ENCODE results near the gene SMAD3.

SMAD3 gene

DNA sequence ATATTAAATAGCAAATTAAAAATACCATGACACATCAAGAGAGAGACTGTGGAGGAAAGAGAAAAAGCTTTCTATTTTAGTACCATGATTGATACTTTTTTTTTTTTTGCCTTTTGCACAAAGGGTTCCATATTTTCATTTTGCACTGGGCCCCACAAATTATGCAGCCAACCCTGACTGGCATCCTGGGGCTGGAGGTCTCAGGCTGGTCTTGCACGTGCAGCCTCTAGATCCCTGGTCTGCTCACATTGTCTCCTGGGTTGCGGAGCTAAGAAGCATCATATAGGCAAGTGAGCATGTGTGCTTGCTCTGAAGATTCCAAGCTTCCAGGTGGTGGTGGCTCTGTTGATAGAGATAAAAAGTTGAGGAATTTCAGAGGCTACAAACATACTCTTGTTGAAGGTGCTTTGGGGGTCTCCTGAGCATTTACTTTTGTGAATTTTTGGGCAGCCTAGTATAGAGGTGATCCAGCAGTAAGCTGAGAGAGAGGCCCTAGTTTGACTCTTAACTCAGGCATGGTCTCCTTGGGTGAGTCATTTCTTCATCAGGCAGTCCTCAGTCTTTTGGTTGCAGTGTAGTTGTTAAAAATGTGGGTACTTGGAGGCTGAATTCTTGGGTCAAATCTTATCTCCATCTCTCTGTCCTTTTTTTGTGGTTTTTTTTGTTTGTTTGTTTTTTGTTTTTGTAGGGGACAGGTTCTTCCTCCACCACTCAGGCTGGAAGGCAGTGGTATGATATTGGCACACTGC lies 31.3 kb downstream of the SMAD3 start:
- ATAC-seq (no peak), DNase-seq (no peak)

DNA sequence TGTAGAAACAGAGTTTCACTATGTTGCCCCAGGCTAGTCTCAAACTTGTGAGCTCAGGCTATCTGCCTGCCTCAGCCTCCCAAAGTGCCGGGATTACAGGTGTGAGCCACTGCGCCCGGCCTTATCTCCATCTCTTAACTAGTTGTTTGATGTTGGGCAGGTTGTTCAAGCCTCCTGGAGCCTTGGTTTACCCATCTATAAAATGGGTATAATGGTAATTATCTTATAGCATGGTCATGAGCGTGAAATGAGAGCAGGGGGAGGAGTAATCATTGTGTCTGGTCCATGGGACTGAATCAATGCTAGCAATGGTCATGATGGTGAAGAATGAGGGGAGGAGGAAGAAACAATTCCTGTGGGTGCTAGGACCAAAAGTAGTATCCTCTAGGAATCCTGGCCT lies 32.0 kb downstream of the SMAD3 start:
- ATAC-seq, result no peak
- no peak for DNase-seq

GRCh38 chr15:67097930-67098740 lies 32.7 kb downstream of the SMAD3 start:
- peak; percentile 49 for DNase-seq
- ATAC-seq, result no peak

DNA sequence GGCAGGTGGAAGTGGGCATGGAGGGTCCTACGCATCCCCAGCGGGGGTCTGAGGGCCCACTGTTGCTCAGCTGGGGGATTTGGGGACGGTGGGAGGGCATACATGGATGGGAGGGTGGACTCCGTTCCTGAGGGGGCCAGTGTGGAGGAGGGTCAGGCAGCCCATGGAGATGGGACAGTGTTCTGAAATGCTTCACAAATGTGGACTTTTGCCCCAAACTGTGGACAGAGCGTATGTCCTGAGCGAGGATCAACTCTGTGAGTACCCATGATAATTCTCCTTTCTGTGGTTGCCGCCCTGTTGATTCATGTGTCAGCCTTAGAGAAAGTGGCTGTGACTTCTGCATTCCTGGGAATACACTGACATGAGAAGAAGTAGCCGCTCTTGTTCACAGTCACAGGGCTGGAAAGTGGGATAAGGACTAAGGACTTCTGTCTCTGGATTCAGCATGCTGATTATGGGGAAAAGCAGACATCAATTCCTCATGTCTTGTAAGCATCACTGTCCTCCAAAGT lies 33.4 kb downstream of the SMAD3 start:
- DNase-seq (no peak), ATAC-seq (no peak)

- ATAC-seq (no peak), DNase-seq (no peak)
These were observed 34.9 kb downstream of the SMAD3 start for GRCh38 chr15:67100124-67100791.

GRCh38 chr15:67100801-67101581 lies 35.6 kb downstream of the SMAD3 start:
- DNase-seq (peak; percentile 70), ATAC-seq (peak; percentile 86)

GRCh38 chr15:67101911-67102598 lies 36.7 kb downstream of the SMAD3 start:
- no peak for DNase-seq
- peak; percentile 62 for ATAC-seq

DNA sequence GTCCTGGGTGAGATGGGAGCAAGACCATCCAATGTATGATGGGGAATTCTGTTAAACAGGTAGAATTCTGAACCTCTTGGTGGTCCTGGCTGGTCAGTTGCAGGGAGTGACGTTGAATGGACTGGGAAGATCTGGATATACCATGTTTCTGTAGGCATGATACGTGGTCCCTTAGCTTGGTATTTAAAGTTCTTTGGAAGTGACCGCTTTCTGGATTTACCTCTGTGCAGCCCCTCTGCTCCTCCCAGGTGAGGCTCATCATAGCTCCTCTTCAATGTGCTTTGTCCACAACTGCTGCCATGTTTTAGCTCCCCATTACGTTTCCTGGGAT lies 37.2 kb downstream of the SMAD3 start:
- no peak for ATAC-seq
- DNase-seq, result no peak

- ATAC-seq (no peak), DNase-seq (no peak)
These were observed 37.6 kb downstream of the SMAD3 start for GRCh38 chr15:67103021-67103420.

DNA sequence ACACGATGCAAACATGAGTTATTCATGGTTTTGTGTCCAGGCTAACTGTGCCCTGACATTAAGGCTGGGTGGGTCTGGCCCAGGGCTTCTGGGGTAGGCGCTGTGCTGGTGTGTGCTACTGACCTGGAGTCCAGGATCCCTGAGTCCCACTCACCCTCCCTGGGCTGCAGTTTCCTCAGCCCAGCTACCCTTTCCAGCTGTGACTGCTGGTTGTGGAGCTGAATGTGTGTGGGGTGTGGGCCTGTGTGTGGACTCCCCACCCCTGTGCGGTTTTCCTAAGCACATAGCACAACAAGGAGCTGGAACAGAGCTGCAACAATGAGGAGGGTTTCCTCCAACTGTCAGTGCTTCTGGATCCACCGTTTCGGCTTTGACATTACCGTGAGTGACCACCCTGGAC lies 38.0 kb downstream of the SMAD3 start:
- DNase-seq, result no peak
- ATAC-seq, result no peak

DNA sequence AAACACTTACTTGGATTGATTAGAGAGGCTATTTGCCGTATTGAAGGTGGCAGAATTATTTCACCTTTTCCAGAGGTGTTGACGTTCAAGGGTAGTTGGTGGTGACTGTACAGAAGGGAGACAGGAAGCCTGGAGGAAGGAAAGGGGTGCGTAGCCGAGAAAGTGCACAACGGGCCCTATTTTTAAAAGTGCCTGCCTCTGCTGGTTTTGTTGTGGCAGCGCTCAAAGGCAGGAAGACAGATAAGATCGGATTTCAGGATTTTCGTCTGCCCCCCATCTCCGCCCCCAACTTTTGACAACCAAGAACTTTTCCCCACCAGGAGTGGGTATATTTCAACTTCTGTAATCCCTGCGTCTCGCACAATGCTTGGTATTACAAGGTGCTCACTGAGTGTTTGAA lies 38.5 kb downstream of the SMAD3 start:
- DNase-seq (no peak), ATAC-seq (no peak)

GRCh38 chr15:67104510-67104909 lies 39.1 kb downstream of the SMAD3 start:
- DNase-seq, result no peak
- ATAC-seq, result no peak

DNA sequence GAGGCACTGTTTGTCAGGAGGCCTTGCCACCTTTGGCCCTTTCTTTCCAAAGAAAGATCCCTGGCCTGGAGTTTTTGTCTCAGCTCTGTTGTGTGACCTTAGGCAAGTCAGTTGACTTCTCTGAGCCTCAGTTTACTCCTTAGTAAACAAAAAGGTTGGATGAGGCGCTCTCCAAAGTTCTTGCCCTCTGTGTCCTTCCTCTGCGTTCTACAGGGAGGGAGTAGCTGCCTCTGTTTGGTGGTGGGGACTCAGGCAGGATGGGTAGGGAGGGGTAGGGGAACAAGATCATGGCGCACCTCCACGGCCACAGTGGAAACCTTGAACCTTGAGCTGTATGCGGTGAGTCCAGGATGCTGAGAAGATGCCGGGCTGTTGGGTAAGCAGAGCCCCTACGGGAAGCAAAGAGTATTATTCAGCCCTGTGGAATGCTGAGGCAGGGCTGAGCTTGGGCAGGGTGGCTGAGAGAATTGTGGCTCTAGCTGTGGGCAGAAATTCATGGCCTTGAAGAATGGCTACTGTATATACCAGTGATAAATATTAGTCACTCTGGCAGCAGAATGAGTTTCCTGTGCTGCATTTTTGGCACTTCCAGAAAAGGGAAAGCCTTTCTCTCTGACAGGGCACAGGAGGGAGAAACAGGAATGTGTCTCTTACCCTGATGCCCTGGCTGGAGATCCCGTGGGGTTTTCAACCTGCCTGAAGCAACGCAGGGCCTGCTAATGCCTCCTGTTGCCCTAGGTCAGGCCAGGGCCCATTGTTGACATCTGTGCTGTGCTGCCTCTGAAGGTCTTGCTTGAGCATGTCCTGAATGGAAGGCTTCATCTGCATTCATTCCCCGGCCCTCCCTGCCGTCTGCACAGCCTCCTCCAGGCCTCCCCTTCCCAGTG lies 39.9 kb downstream of the SMAD3 start:
- ATAC-seq (no peak), DNase-seq (no peak)

GRCh38 chr15:67105991-67106763 lies 40.8 kb downstream of the SMAD3 start:
- DNase-seq (no peak), ATAC-seq (no peak)

- ATAC-seq (no peak), DNase-seq (no peak)
These were observed 41.3 kb downstream of the SMAD3 start for GRCh38 chr15:67106764-67107013.

- no peak for ATAC-seq
- no peak for DNase-seq
These were observed 41.8 kb downstream of the SMAD3 start for GRCh38 chr15:67107014-67107812.

DNA sequence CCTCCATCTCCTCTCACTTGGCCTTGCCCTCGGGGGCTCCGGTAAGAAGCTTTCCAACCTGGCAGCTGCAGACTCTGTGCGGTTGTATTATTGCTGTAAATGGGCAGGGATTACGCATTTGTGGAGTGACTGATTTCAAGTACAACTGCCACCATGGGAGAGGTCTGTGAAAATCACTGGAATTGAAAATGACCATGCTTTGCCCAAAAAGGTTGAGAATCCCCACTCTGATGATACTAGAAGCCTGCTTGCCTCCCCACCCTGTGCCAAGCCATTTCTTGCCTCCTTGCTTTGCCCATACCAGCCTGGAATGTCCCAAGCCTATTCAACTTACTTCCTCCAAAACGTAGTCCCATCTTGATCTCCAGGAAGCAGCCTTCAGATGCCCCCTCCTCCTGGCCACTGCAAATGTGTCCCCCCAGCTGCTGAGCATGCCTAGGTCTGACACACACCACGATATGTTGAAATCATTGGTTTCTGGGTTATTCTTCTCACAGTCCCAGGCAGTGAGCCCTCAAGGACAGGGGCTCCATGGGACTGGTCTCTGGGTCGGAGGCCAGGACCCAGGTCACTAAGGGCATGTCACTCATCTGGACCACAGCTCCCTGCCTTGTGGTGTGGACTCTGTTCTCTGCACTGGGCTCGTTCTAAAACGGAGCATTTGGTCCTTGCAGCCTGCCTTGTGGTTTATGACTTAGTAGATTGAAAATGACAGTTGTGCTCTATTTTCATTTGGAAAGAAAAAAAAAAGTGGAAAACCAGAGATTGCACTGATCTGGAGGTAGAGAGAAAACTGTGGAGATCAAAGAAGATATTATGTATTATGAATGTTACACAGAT lies 42.9 kb downstream of the SMAD3 start:
- no peak for DNase-seq
- ATAC-seq, result no peak
